GM18870 (cell line): ENCODE data around the gene KLHDC9.

Experiments used
- ATAC-seq: cut with Tn5 transposase; IDR thresholded peaks from one replicate; pipeline ENCODE4 v1.9.1; 2021; ENCODE audit warnings: moderate library complexity; ENCODE audit not compliant: unreplicated experiment

The KLHDC9 gene

GRCh38 chr1:161130266-161130665, 32.1 kb downstream of the KLHDC9 start:
- no peak for ATAC-seq

- no peak for ATAC-seq
Measured at GRCh38 chr1:161131523-161132409, 33.6 kb downstream of the KLHDC9 start.

- ATAC-seq, result peak; percentile 93
Measured at GRCh38 chr1:161132410-161133219, 34.5 kb downstream of the KLHDC9 start, which contains the start of gene DEDD. DEDD (minus strand) TSS chr1:161132667; CDS start chr1:161124462, 8,205 bp downstream.

GRCh38 chr1:161133220-161133740, 35.1 kb downstream of the KLHDC9 start:
- no peak for ATAC-seq

- ATAC-seq, result no peak
Measured at GRCh38 chr1:161137881-161138280, 39.7 kb downstream of the KLHDC9 start.

- ATAC-seq, result no peak
Measured at GRCh38 chr1:161138431-161138830, 40.3 kb downstream of the KLHDC9 start.

GRCh38 chr1:161139766-161140165, 41.6 kb downstream of the KLHDC9 start:
- ATAC-seq, result no peak

GRCh38 chr1:161140755-161141400, 42.7 kb downstream of the KLHDC9 start:
- ATAC-seq, result no peak

- ATAC-seq, result no peak
Measured at GRCh38 chr1:161145832-161146231, 47.7 kb downstream of the KLHDC9 start.
